T-helper 2 cell treated with Interferon-gamma antibody and Interleukin-4, amounts not matched to agents 5 μg/mL and 100 μg/mL, for 36 hours (primary cell): ENCODE data around the gene BBS7.

Experiments
- DNase-seq: peaks from one replicate; pipeline ENCODE4 v3.0.0; 2021; ENCODE audit warnings: low spot score
- H3K27ac Mint-ChIP-seq: one replicate; pipeline ENCODE4 v1.8.0; 2021; ENCODE audit warnings: mild to moderate bottlenecking, mixed read lengths
- H3K27me3 Mint-ChIP-seq: one replicate; pipeline ENCODE4 v1.8.0; 2021; ENCODE audit warnings: low read depth, mixed read lengths
- H3K36me3 Mint-ChIP-seq: one replicate; pipeline ENCODE4 v1.8.0; 2021; ENCODE audit warnings: low read depth, mixed read lengths
- H3K4me1 Mint-ChIP-seq: one replicate; pipeline ENCODE4 v1.8.0; 2021; ENCODE audit warnings: low read depth, mixed read lengths
- H3K4me3 Mint-ChIP-seq: one replicate; pipeline ENCODE4 v1.8.0; 2022; ENCODE audit warnings: mild to moderate bottlenecking, moderate library complexity, mixed read lengths
- H3K9me3 Mint-ChIP-seq: one replicate; pipeline ENCODE4 v1.8.0; 2021; ENCODE audit warnings: mixed read lengths

Gene BBS7

GRCh38 chr4:121776610-121777401, 93.5 kb downstream of the BBS7 start:
- Mint-ChIP-seq H3K4me1 (peaks cover 1% of the 10 kb centered on the region), H3K4me3 (no peak overlapping the region), H3K27ac (no peak overlapping the region), H3K9me3 (no peaks in the 10 kb centered on the region), H3K27me3 (peaks cover 45% of the 10 kb centered on the region), H3K36me3 (no peaks in the 10 kb centered on the region)
- DNase-seq = no peak
